HG03103 (cell line): Measurements from ENCODE around the gene OR4A15.

Experiments
- ATAC-seq: cut with Tn5 transposase; IDR thresholded peaks from one replicate; pipeline ENCODE4 v1.9.1; 2021; ENCODE audit warnings: low read depth; ENCODE audit not compliant: unreplicated experiment

The OR4A15 gene

GRCh38 chr11:55367674-55368073, at the start of gene OR4A15:
OR4A15 (plus strand) TSS chr11:55367974; CDS start chr11:55367974, 0 bp downstream.
- ATAC-seq, result no peak

- no peak for ATAC-seq
Observed at GRCh38 chr11:55324500-55324899, 43.3 kb upstream of the OR4A15 start.

GRCh38 chr11:55342901-55343300, 24.9 kb upstream of the OR4A15 start, which contains the start of gene OR4A16:
OR4A16 (plus strand) TSS chr11:55343201; CDS start chr11:55343201, 0 bp downstream.
- ATAC-seq, result no peak

- ATAC-seq, result no peak
Observed at GRCh38 chr11:55345306-55345705, 22.5 kb upstream of the OR4A15 start.

- no peak for ATAC-seq
Observed at GRCh38 chr11:55349032-55349431, 18.7 kb upstream of the OR4A15 start.

- ATAC-seq, result no peak
Observed at GRCh38 chr11:55357560-55358184, 10.1 kb upstream of the OR4A15 start.

- no peak for ATAC-seq
Observed at GRCh38 chr11:55401011-55401410, 33.2 kb downstream of the OR4A15 start.
